ENCODE results near the gene TMEM273. TPM values are rescaled to one million over a fixed set of nuclear protein-coding genes. Genes with fewer than 3 reads are reported as not detected.
A peak's percentile ranks its signal among the peaks of the same experiment; 100 is the strongest.

The TMEM273 gene
- total RNA-seq, 1 experiment from 2014 or later, result not detected

- DNase-seq (ENCODE audit: low read depth), result peak; percentile 68
Observed at GRCh38 chr10:49140304-49141177, 47.6 kb downstream of the TMEM273 start.

GRCh38 chr10:49139846-49140195 lies 48.4 kb downstream of the TMEM273 start:
- DNase-seq (ENCODE audit: low read depth), result peak; percentile 96

GRCh38 chr10:49139028-49139845 lies 49.0 kb downstream of the TMEM273 start:
- peak; percentile 82 for DNase-seq (ENCODE audit: low read depth)

GRCh38 chr10:49138361-49138891 lies 49.8 kb downstream of the TMEM273 start:
- DNase-seq (ENCODE audit: low read depth), result peak; percentile 77

- no peak for DNase-seq (ENCODE audit: low read depth)
Observed at GRCh38 chr10:49136525-49136924, 51.7 kb downstream of the TMEM273 start.

- no peak for DNase-seq (ENCODE audit: low read depth)
Observed at GRCh38 chr10:49135575-49136313, 52.4 kb downstream of the TMEM273 start.

GRCh38 chr10:49134327-49134726 lies 53.9 kb downstream of the TMEM273 start:
- DNase-seq (ENCODE audit: low read depth), result no peak

GRCh38 chr10:49133706-49134248 lies 54.4 kb downstream of the TMEM273 start, which contains the start of gene FAM170B:
Gene FAM170B (minus strand): TSS chr10:49134021. CDS start chr10:49133918, 103 bp downstream.
- no peak for DNase-seq (ENCODE audit: low read depth)

- no peak for DNase-seq (ENCODE audit: low read depth)
Observed at GRCh38 chr10:49132362-49132737, 55.8 kb downstream of the TMEM273 start.

GRCh38 chr10:49131507-49132361 lies 56.5 kb downstream of the TMEM273 start:
- DNase-seq (ENCODE audit: low read depth), result no peak

GRCh38 chr10:49129376-49129775 lies 58.8 kb downstream of the TMEM273 start:
- no peak for DNase-seq (ENCODE audit: low read depth)

- DNase-seq (ENCODE audit: low read depth), result no peak
Observed at GRCh38 chr10:49128854-49129253, 59.3 kb downstream of the TMEM273 start.

- DNase-seq (ENCODE audit: low read depth), result no peak
Observed at GRCh38 chr10:49123981-49124950, 63.9 kb downstream of the TMEM273 start.

GRCh38 chr10:49120911-49121310 lies 67.3 kb downstream of the TMEM273 start:
- DNase-seq (ENCODE audit: low read depth), result no peak

GRCh38 chr10:49119746-49120145 lies 68.4 kb downstream of the TMEM273 start:
- DNase-seq (ENCODE audit: low read depth), result peak; percentile 81

GRCh38 chr10:49118430-49119074 lies 69.6 kb downstream of the TMEM273 start:
- no peak for DNase-seq (ENCODE audit: low read depth)

GRCh38 chr10:49117376-49118070 lies 70.7 kb downstream of the TMEM273 start:
- DNase-seq (ENCODE audit: low read depth), result no peak
